Stimulated activated CD4-positive, alpha-beta T cell treated with anti-CD3 and anti-CD28 coated beads, Interleukin-1b, Interleukin-23, amount 100 ng/mL, for 1 hour (primary cell): ENCODE measurements around the gene WNT3A.
"Not testable (repeated sequence)": the region's sequence is repeated elsewhere in the genome, so short reads cannot be mapped to it uniquely, and the experiment has no call there.

Experiments
- DNase-seq, 2 donors: peaks; one replicate each; pipeline ENCODE4 v3.0.0-alpha.2; 2020; ENCODE audit warnings: low read depth in 2 of 2

WNT3A gene

GRCh38 chr1:228011721-228012311 is 5.0 kb downstream of the WNT3A start:
- DNase-seq = no peak

GRCh38 chr1:228012555-228012954 is 5.8 kb downstream of the WNT3A start:
- DNase-seq = no peak

- no peak for DNase-seq
Measured at GRCh38 chr1:228013131-228013934, 6.5 kb downstream of the WNT3A start.

GRCh38 chr1:228013935-228014930 is 7.4 kb downstream of the WNT3A start:
- no peak for DNase-seq

- no peak for DNase-seq
Measured at GRCh38 chr1:228015276-228016180, 8.7 kb downstream of the WNT3A start.

GRCh38 chr1:228016181-228016510 is 9.3 kb downstream of the WNT3A start:
- no peak for DNase-seq

- no peak for DNase-seq
Measured at GRCh38 chr1:228016653-228017355, 10.0 kb downstream of the WNT3A start.

GRCh38 chr1:228017356-228018124 is 10.7 kb downstream of the WNT3A start:
- DNase-seq = no peak

- DNase-seq = no peak
Measured at GRCh38 chr1:228018125-228018398, 11.3 kb downstream of the WNT3A start.

GRCh38 chr1:228018961-228019721 is 12.3 kb downstream of the WNT3A start:
- DNase-seq = no peak

- not testable (repeated sequence) for DNase-seq
Measured at GRCh38 chr1:228019722-228020083, 12.9 kb downstream of the WNT3A start.

- DNase-seq = no peak
Measured at GRCh38 chr1:228020686-228021354, 14.0 kb downstream of the WNT3A start.

GRCh38 chr1:228021355-228022030 is 14.7 kb downstream of the WNT3A start:
- no peak for DNase-seq

GRCh38 chr1:228022571-228023293 is 15.9 kb downstream of the WNT3A start:
- no peak for DNase-seq

- no peak for DNase-seq
Measured at GRCh38 chr1:228023294-228023639, 16.5 kb downstream of the WNT3A start.

- no peak for DNase-seq
Measured at GRCh38 chr1:228029281-228029680, 22.5 kb downstream of the WNT3A start.

- DNase-seq = no peak
Measured at GRCh38 chr1:228030451-228031201, 23.8 kb downstream of the WNT3A start.
